HEK293 (cell line): ENCODE data around the gene SERTAD1.

ENCODE experiments used
- KLF10 ChIP-seq: fragments of 450-650 bp; IDR thresholded peaks from 2 replicates; pipeline ENCODE4 v1.5.1; 2018; ENCODE audit warnings: missing biosample characterization, mild to moderate bottlenecking, missing genetic modification characterization
- KLF7 ChIP-seq: fragments of 450-650 bp; formaldehyde crosslinking; IDR thresholded peaks from 2 replicates; pipeline ENCODE4 v1.5.1; 2016; ENCODE audit warnings: missing biosample characterization, missing genetic modification characterization, borderline replicate concordance
- KLF9 ChIP-seq: fragments of 450-650 bp; formaldehyde crosslinking; IDR thresholded peaks from 2 replicates; pipeline ENCODE4 v1.5.1; 2016; ENCODE audit warnings: missing biosample characterization, missing genetic modification characterization, low read depth
- MYNN ChIP-seq: fragments of 450-650 bp; formaldehyde crosslinking; IDR thresholded peaks from 2 replicates; pipeline ENCODE4 v1.5.1; 2016; ENCODE audit warnings: missing biosample characterization, missing genetic modification characterization, borderline replicate concordance
- SETDB1 ChIP-seq: IDR thresholded peaks from one replicate; pipeline ENCODE4 v1.6.1; 2017; ENCODE audit warnings: mild to moderate bottlenecking, low read length, moderate library complexity, mixed read lengths; ENCODE audit not compliant: insufficient read length
- SP2 ChIP-seq: fragments of 450-650 bp; formaldehyde crosslinking; IDR thresholded peaks from 2 replicates; pipeline ENCODE4 v1.5.1; 2016; ENCODE audit warnings: missing biosample characterization, missing genetic modification characterization
- SP3 ChIP-seq: fragments of 450-650 bp; formaldehyde crosslinking; IDR thresholded peaks from 2 replicates; pipeline ENCODE4 v1.5.1; 2016; ENCODE audit warnings: missing biosample characterization, missing genetic modification characterization
- ZBTB48 ChIP-seq: fragments of 450-650 bp; formaldehyde crosslinking; IDR thresholded peaks from 2 replicates; pipeline ENCODE4 v1.5.1; 2016; ENCODE audit warnings: missing biosample characterization, missing genetic modification characterization
- ZNF132 ChIP-seq: fragments of 450-650 bp; formaldehyde crosslinking; IDR thresholded peaks from 2 replicates; pipeline ENCODE4 v1.5.1; 2017; ENCODE audit warnings: missing biosample characterization, missing genetic modification characterization, borderline replicate concordance
- ZNF302 ChIP-seq: fragments of 450-650 bp; formaldehyde crosslinking; IDR thresholded peaks from 2 replicates; pipeline ENCODE4 v1.5.1; 2016; ENCODE audit warnings: missing biosample characterization, missing genetic modification characterization, low read depth
- ZNF391 ChIP-seq: fragments of 450-650 bp; formaldehyde crosslinking; IDR thresholded peaks from 2 replicates; pipeline ENCODE4 v1.5.1; 2016; ENCODE audit warnings: low read depth, missing biosample characterization, missing genetic modification characterization, borderline replicate concordance
- ZNF404 ChIP-seq: fragments of 450-650 bp; formaldehyde crosslinking; IDR thresholded peaks from 2 replicates; pipeline ENCODE4 v1.5.1; 2017; ENCODE audit warnings: missing biosample characterization, missing genetic modification characterization
- ZNF488 ChIP-seq: fragments of 450-650 bp; formaldehyde crosslinking; IDR thresholded peaks from 2 replicates; pipeline ENCODE4 v1.5.1; 2016; ENCODE audit warnings: missing biosample characterization, missing genetic modification characterization
- ZNF571 ChIP-seq: fragments of 450-650 bp; formaldehyde crosslinking; IDR thresholded peaks from 2 replicates; pipeline ENCODE4 v1.5.0; 2017; ENCODE audit warnings: missing biosample characterization, missing genetic modification characterization
- ZNF585B ChIP-seq: fragments of 450-650 bp; formaldehyde crosslinking; IDR thresholded peaks from 2 replicates; pipeline ENCODE4 v1.5.1; 2016; ENCODE audit warnings: missing biosample characterization, missing genetic modification characterization
- ZNF621 ChIP-seq: fragments of 450-650 bp; formaldehyde crosslinking; IDR thresholded peaks from 2 replicates; pipeline ENCODE4 v1.5.1; 2017; ENCODE audit warnings: missing biosample characterization, missing genetic modification characterization
- ZNF658 ChIP-seq: fragments of 450-650 bp; formaldehyde crosslinking; IDR thresholded peaks from 2 replicates; pipeline ENCODE4; 2016; ENCODE audit warnings: missing biosample characterization, missing genetic modification characterization
- ZNF830 ChIP-seq: fragments of 450-650 bp; IDR thresholded peaks from 2 replicates; pipeline ENCODE4 v1.5.0; 2018; ENCODE audit warnings: missing biosample characterization, missing genetic modification characterization, low read depth, mild to moderate bottlenecking, moderate library complexity
- ZSCAN5A ChIP-seq: fragments of 450-650 bp; formaldehyde crosslinking; IDR thresholded peaks from 2 replicates; pipeline ENCODE4 v1.5.1; 2016; ENCODE audit warnings: missing biosample characterization, missing genetic modification characterization
- TF ChIP-seq, protein P1 (sequence below): fragments of 450-650 bp; formaldehyde crosslinking; IDR thresholded peaks from 2 replicates; pipeline ENCODE4 v1.5.1; 2016; ENCODE audit warnings: missing biosample characterization, missing genetic modification characterization, borderline replicate concordance
- TF ChIP-seq, protein P2 (sequence below): fragments of 450-650 bp; formaldehyde crosslinking; IDR thresholded peaks from 2 replicates; pipeline ENCODE4 v1.5.1; 2017; ENCODE audit warnings: missing biosample characterization, missing genetic modification characterization
- TF ChIP-seq, protein P3 (sequence below): fragments of 450-650 bp; formaldehyde crosslinking; IDR thresholded peaks from 2 replicates; pipeline ENCODE4 v1.5.1; 2016; ENCODE audit warnings: missing biosample characterization, missing genetic modification characterization
- TF ChIP-seq, protein P4 (sequence below): fragments of 450-650 bp; formaldehyde crosslinking; IDR thresholded peaks from 2 replicates; pipeline ENCODE4 v1.5.1; 2017; ENCODE audit warnings: missing biosample characterization, missing genetic modification characterization
- TF ChIP-seq, protein P5 (sequence below): fragments of 450-650 bp; formaldehyde crosslinking; IDR thresholded peaks from 2 replicates; pipeline ENCODE4 v1.5.1; 2016; ENCODE audit warnings: missing biosample characterization, missing genetic modification characterization

The SERTAD1 gene

GRCh38 chr19:40465557-40466218 is 39.9 kb upstream of the SERTAD1 start, which contains the start of gene BLVRB (continued):
- no peak for TF ChIP-seq ZBTB48
- TF ChIP-seq, protein P1, sequence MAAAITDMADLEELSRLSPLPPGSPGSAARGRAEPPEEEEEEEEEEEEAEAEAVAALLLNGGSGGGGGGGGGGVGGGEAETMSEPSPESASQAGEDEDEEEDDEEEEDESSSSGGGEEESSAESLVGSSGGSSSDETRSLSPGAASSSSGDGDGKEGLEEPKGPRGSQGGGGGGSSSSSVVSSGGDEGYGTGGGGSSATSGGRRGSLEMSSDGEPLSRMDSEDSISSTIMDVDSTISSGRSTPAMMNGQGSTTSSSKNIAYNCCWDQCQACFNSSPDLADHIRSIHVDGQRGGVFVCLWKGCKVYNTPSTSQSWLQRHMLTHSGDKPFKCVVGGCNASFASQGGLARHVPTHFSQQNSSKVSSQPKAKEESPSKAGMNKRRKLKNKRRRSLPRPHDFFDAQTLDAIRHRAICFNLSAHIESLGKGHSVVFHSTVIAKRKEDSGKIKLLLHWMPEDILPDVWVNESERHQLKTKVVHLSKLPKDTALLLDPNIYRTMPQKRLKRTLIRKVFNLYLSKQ (tag by site-specific recombination), result no peak
- TF ChIP-seq ZNF585B, result no peak
- TF ChIP-seq ZNF658 (tag by site-specific recombination), result no peak
- TF ChIP-seq, protein P2, sequence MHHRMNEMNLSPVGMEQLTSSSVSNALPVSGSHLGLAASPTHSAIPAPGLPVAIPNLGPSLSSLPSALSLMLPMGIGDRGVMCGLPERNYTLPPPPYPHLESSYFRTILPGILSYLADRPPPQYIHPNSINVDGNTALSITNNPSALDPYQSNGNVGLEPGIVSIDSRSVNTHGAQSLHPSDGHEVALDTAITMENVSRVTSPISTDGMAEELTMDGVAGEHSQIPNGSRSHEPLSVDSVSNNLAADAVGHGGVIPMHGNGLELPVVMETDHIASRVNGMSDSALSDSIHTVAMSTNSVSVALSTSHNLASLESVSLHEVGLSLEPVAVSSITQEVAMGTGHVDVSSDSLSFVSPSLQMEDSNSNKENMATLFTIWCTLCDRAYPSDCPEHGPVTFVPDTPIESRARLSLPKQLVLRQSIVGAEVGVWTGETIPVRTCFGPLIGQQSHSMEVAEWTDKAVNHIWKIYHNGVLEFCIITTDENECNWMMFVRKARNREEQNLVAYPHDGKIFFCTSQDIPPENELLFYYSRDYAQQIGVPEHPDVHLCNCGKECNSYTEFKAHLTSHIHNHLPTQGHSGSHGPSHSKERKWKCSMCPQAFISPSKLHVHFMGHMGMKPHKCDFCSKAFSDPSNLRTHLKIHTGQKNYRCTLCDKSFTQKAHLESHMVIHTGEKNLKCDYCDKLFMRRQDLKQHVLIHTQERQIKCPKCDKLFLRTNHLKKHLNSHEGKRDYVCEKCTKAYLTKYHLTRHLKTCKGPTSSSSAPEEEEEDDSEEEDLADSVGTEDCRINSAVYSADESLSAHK, result no peak
- peak; percentile 93 for TF ChIP-seq ZNF391 (tag by site-specific recombination)
- TF ChIP-seq ZNF404 (tag by site-specific recombination), result no peak
- TF ChIP-seq KLF7 (tag by site-specific recombination), result peak; percentile 94
- TF ChIP-seq, protein P3, sequence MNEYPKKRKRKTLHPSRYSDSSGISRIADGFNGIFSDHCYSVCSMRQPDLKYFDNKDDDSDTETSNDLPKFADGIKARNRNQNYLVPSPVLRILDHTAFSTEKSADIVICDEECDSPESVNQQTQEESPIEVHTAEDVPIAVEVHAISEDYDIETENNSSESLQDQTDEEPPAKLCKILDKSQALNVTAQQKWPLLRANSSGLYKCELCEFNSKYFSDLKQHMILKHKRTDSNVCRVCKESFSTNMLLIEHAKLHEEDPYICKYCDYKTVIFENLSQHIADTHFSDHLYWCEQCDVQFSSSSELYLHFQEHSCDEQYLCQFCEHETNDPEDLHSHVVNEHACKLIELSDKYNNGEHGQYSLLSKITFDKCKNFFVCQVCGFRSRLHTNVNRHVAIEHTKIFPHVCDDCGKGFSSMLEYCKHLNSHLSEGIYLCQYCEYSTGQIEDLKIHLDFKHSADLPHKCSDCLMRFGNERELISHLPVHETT (tag by site-specific recombination), result no peak
- TF ChIP-seq KLF10 (tag by site-specific recombination), result peak; percentile 98
- TF ChIP-seq SETDB1, result no peak
- no peak for TF ChIP-seq ZNF830 (tag by site-specific recombination)
- TF ChIP-seq ZNF132 (tag by site-specific recombination), result no peak
- TF ChIP-seq, protein P4, sequence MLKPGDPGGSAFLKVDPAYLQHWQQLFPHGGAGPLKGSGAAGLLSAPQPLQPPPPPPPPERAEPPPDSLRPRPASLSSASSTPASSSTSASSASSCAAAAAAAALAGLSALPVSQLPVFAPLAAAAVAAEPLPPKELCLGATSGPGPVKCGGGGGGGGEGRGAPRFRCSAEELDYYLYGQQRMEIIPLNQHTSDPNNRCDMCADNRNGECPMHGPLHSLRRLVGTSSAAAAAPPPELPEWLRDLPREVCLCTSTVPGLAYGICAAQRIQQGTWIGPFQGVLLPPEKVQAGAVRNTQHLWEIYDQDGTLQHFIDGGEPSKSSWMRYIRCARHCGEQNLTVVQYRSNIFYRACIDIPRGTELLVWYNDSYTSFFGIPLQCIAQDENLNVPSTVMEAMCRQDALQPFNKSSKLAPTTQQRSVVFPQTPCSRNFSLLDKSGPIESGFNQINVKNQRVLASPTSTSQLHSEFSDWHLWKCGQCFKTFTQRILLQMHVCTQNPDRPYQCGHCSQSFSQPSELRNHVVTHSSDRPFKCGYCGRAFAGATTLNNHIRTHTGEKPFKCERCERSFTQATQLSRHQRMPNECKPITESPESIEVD (tag by site-specific recombination), result no peak
- TF ChIP-seq ZNF621 (tag by site-specific recombination), result no peak
- peak; percentile 100 for TF ChIP-seq SP2 (tag by site-specific recombination)
- TF ChIP-seq ZNF488 (tag by site-specific recombination), result no peak
- peak; percentile 100 for TF ChIP-seq SP3
- TF ChIP-seq, protein P5, sequence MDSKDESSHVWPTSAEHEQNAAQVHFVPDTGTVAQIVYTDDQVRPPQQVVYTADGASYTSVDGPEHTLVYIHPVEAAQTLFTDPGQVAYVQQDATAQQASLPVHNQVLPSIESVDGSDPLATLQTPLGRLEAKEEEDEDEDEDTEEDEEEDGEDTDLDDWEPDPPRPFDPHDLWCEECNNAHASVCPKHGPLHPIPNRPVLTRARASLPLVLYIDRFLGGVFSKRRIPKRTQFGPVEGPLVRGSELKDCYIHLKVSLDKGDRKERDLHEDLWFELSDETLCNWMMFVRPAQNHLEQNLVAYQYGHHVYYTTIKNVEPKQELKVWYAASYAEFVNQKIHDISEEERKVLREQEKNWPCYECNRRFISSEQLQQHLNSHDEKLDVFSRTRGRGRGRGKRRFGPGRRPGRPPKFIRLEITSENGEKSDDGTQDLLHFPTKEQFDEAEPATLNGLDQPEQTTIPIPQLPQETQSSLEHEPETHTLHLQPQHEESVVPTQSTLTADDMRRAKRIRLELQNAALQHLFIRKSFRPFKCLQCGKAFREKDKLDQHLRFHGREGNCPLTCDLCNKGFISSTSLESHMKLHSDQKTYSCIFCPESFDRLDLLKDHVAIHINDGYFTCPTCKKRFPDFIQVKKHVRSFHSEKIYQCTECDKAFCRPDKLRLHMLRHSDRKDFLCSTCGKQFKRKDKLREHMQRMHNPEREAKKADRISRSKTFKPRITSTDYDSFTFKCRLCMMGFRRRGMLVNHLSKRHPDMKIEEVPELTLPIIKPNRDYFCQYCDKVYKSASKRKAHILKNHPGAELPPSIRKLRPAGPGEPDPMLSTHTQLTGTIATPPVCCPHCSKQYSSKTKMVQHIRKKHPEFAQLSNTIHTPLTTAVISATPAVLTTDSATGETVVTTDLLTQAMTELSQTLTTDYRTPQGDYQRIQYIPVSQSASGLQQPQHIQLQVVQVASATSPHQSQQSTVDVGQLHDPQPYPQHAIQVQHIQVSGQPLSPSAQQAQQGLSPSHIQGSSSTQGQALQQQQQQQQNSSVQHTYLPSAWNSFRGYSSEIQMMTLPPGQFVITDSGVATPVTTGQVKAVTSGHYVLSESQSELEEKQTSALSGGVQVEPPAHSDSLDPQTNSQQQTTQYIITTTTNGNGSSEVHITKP (tag by site-specific recombination), result 0 out of 2 replicates have a peak, but pooled peaks have one; percentile 55
- no peak for TF ChIP-seq ZNF571 (tag by site-specific recombination)
- no peak for TF ChIP-seq MYNN (tag by site-specific recombination)
- peak; percentile 100 for TF ChIP-seq KLF9 (tag by site-specific recombination)
- TF ChIP-seq ZNF302 (tag by site-specific recombination), result no peak
- peak; percentile 30; the same call in 1 of the 2 replicates for TF ChIP-seq ZSCAN5A (tag by site-specific recombination)
